Endothelial cell of umbilical vein (primary cell): ENCODE results near the gene MARVELD3. TPM values are rescaled to one million over a fixed set of nuclear protein-coding genes. Genes with fewer than 3 reads are reported as not detected.

Experiments
- BruUV-seq: library from RNA; stranded (reverse); fragments of 400-500 nt; replicated peaks from 2 replicates; lab custom pipeline; 2021; lab: Mats Ljungman, UMichigan
- CTCF ChIA-PET: fragments of 300-600, 350-600 bp; sonication (Branson Sonifier 250); formaldehyde crosslinking; loops from one replicate; lab custom pipeline; 2021; ENCODE audit warnings: antibody characterized with exemption, inconsistent platforms; lab: Charles Lee
- POLR2A ChIA-PET: fragments of 300-600, 350-600 bp; sonication (Branson Sonifier 250); formaldehyde crosslinking; loops from one replicate; lab custom pipeline; 2021; ENCODE audit warnings: antibody characterized with exemption, inconsistent platforms; lab: Charles Lee
- DNase-seq: peaks from one replicate; pipeline ENCODE4 v3.0.0-alpha.2; 2011; ENCODE audit warnings: low read depth, low spot score
- FAIRE-seq: peaks from 2 replicates; lab custom pipeline; 2011; peaks lifted over from hg19 to GRCh38; lab: Jason Lieb, UNC
- H2AFZ ChIP-seq: 2 replicates; pipeline ENCODE4 v1.6.0; 2012; ENCODE audit warnings: low read depth, low read length, control low read depth, inconsistent platforms
- H3K27ac ChIP-seq: 2 replicates; pipeline ENCODE4 v1.5.1; 2011; ENCODE audit warnings: low read depth, mild to moderate bottlenecking, control low read depth, low read length, moderate library complexity; ENCODE audit not compliant: insufficient read depth
- H3K27me3 ChIP-seq, 2 experiments: 2 replicates each; pipeline versions ENCODE4 v1.6.0 to v1.6.1; 2011; ENCODE audit warnings: low read length in 2 of 2, mixed read lengths in 1 of 2; ENCODE audit not compliant: control insufficient read depth in 2 of 2, insufficient read depth in 2 of 2
- H3K36me3 ChIP-seq, 2 experiments: 2 replicates in 1 of 2; 3 replicates in 1 of 2; pipeline ENCODE4 v1.5.1; 2011; ENCODE audit warnings: low read length in 2 of 2, mild to moderate bottlenecking in 1 of 2, moderate library complexity in 1 of 2; ENCODE audit not compliant: control insufficient read depth in 2 of 2, insufficient read depth in 2 of 2; ENCODE audit errors: extremely low read depth in 1 of 2
- H3K4me1 ChIP-seq: 3 replicates; pipeline ENCODE4 v1.5.1; 2011; ENCODE audit warnings: mild to moderate bottlenecking, low read length; ENCODE audit not compliant: control insufficient read depth, insufficient read depth; ENCODE audit errors: extremely low read depth
- H3K4me2 ChIP-seq: 2 replicates; pipeline ENCODE4 v1.6.1; 2011; ENCODE audit warnings: low read length, control low read depth, mixed read lengths; ENCODE audit not compliant: insufficient read depth
- H3K4me3 ChIP-seq, 3 experiments: fragments of 200-600 bp in 1 of 3; sonication (generic), shearing (Covaris generic) in 1 of 3; replicated peaks in 1 of 3; 2 replicates each; pipeline ENCODE4 v1.5.1; 2011 to 2016; ENCODE audit warnings: control low read depth in 3 of 3, low read length in 3 of 3, mild to moderate bottlenecking in 2 of 3, inconsistent platforms in 1 of 3, low read depth in 1 of 3, moderate library complexity in 1 of 3; ENCODE audit not compliant: insufficient read depth in 1 of 3
- H3K79me2 ChIP-seq: 2 replicates; pipeline ENCODE4 v1.6.0; 2012; ENCODE audit warnings: low read length, inconsistent platforms; ENCODE audit not compliant: control insufficient read depth, insufficient read depth
- H3K9ac ChIP-seq: replicated peaks from 2 replicates; pipeline ENCODE3; 2011; ENCODE audit warnings: low read length, control low read depth; ENCODE audit not compliant: insufficient read depth; ENCODE audit errors: extremely low read depth
- H3K9me1 ChIP-seq: replicated peaks from 3 replicates; pipeline ENCODE4 v1.6.0; 2011; ENCODE audit warnings: mild to moderate bottlenecking, low read length; ENCODE audit not compliant: control insufficient read depth, insufficient read depth; ENCODE audit errors: extremely low read depth
- H3K9me3 ChIP-seq: replicated peaks from 2 replicates; pipeline ENCODE4 v1.5.1; 2012; ENCODE audit warnings: low read length, inconsistent platforms; ENCODE audit not compliant: control insufficient read depth, insufficient read depth
- H4K20me1 ChIP-seq: replicated peaks from 2 replicates; pipeline ENCODE3; 2011; ENCODE audit warnings: mild to moderate bottlenecking, low read length; ENCODE audit not compliant: control insufficient read depth, insufficient read depth; ENCODE audit errors: extremely low read depth
- EZH2 ChIP-seq: IDR thresholded peaks from 2 replicates; pipeline ENCODE4 v1.6.1; 2012; ENCODE audit warnings: borderline replicate concordance, low read depth, mild to moderate bottlenecking, moderate library complexity, low read length, inconsistent platforms; ENCODE audit not compliant: severe bottlenecking
- FOS ChIP-seq: IDR thresholded peaks from 2 replicates; pipeline ENCODE4 v1.6.1; 2011; ENCODE audit warnings: mild to moderate bottlenecking, low read length, moderate library complexity, borderline replicate concordance; ENCODE audit not compliant: insufficient read depth
- GATA2 ChIP-seq: IDR thresholded peaks from 2 replicates; pipeline ENCODE4 v1.7.0; 2011; ENCODE audit warnings: low read depth, mild to moderate bottlenecking, moderate library complexity, mixed read lengths, low read length; ENCODE audit not compliant: insufficient read length, insufficient read depth
- JUN ChIP-seq: IDR thresholded peaks from 2 replicates; pipeline ENCODE4 v1.6.1; 2011; ENCODE audit warnings: borderline replicate concordance, low read depth; ENCODE audit not compliant: insufficient read length, insufficient read depth
- MYC ChIP-seq: IDR thresholded peaks from one replicate; pipeline ENCODE4 v1.6.1; 2011; ENCODE audit warnings: mild to moderate bottlenecking, low read depth, low read length
- POLR2A ChIP-seq: IDR thresholded peaks from 2 replicates; pipeline ENCODE4 v1.6.1; 2012; ENCODE audit warnings: low read depth, mild to moderate bottlenecking, control low read depth, low read length
- POLR2AphosphoS5 ChIP-seq: IDR thresholded peaks from 2 replicates; pipeline ENCODE4 v1.6.1; 2012; ENCODE audit warnings: low read depth, mild to moderate bottlenecking, control low read depth, low read length, moderate library complexity; ENCODE audit not compliant: insufficient read depth
- dilution Hi-C: fragments of 300-500 bp; cut with MboI; formaldehyde crosslinking; loops from one replicate; pipeline ENCODE4 v1.15.0; 2019; ENCODE audit warnings: low sequenced_read_pairs; ENCODE audit not compliant: extremely low pct_ligation_motif_present
- intact Hi-C: fragments of 100-400 bp; cut with micrococcal nuclease; formaldehyde crosslinking; loops from one replicate; pipeline ENCODE4 v1.10.0; 2022
- polyA plus RNA-seq, 4 experiments: library from polyadenylated mRNA; depleted of rRNA in 3 of 4; stranded (reverse) in 3 of 4; unstranded in 1 of 4; fragments of >200 nt; gene quantifications; 2 replicates each; pipeline versions ENCODE4 v1.2.1 to v1.2.3, GENCODE V29; 2011 to 2012; ENCODE audit warnings: missing spikeins in 1 of 4
- total RNA-seq: library from RNA; stranded (reverse); gene quantifications from 2 replicates; pipeline ENCODE4 v1.2.3, GENCODE V29; 2021
- TF ChIP-seq, protein P1 (sequence below), 2 donors: IDR thresholded peaks; 1 replicate in 1 of 2; 2 replicates in 1 of 2; pipeline ENCODE4 v1.5.1; 2011; ENCODE audit warnings: low read length in 2 of 2, mild to moderate bottlenecking in 2 of 2, moderate library complexity in 2 of 2, control low read depth in 1 of 2, inconsistent platforms in 1 of 2, low read depth in 1 of 2; ENCODE audit not compliant: insufficient read depth in 1 of 2; ENCODE audit errors: extremely low read depth in 1 of 2
- TF ChIP-seq, protein P2 (sequence below): IDR thresholded peaks from 2 replicates; pipeline ENCODE4 v1.6.1; 2011; ENCODE audit not compliant: insufficient read depth, insufficient read length

Gene MARVELD3
- total and polyA plus RNA-seq, 2 donors (not counting 3 experiments of a cell fraction or from before 2014, with no cell fraction given): not detected

DNA sequence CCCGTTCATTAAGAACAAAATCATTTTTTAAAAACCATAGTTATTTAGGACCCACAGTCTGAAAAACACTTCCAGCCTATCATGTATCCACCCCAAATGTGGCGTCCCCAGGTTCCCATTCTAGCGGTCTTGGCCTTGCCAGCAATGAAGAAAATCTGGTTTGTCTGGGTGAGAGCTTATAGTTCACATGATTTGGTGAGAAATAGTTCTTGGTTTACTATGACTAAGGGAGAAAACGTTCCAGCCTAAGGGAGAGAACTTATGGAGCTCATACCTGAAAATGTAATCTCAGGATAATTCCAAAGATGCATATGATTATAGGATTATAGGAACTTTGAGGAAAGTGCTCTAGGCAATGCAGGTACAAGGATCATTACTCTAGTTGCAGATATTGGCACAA is 4.8 kb downstream of the MARVELD3 start:
- intact Hi-C loops: no loop called here
- H3K79me2 ChIP-seq: no peaks in the 10 kb centered on the region

More for the DNA sequence above, 4.8 kb downstream of the MARVELD3 start:
- H3K27me3 ChIP-seq: peaks cover 7 to 15% of the 10 kb centered on the region in 2 experiments
- no peaks in the 10 kb centered on the region for H3K9me1 ChIP-seq
- POLR2A ChIA-PET: no interaction called here
- H3K27ac ChIP-seq: no peak overlapping the region
- H3K9ac ChIP-seq: no peak overlapping the region
- H3K4me2 ChIP-seq: no peak overlapping the region
- no peaks in the 10 kb centered on the region for H4K20me1 ChIP-seq
- dilution Hi-C loops: no loop called here
- no peak for TF ChIP-seq MYC
- no peak for TF ChIP-seq FOS
- no peak for TF ChIP-seq JUN
- no peak for TF ChIP-seq GATA2
- no peak for TF ChIP-seq POLR2AphosphoS5
- TF ChIP-seq, protein P1, sequence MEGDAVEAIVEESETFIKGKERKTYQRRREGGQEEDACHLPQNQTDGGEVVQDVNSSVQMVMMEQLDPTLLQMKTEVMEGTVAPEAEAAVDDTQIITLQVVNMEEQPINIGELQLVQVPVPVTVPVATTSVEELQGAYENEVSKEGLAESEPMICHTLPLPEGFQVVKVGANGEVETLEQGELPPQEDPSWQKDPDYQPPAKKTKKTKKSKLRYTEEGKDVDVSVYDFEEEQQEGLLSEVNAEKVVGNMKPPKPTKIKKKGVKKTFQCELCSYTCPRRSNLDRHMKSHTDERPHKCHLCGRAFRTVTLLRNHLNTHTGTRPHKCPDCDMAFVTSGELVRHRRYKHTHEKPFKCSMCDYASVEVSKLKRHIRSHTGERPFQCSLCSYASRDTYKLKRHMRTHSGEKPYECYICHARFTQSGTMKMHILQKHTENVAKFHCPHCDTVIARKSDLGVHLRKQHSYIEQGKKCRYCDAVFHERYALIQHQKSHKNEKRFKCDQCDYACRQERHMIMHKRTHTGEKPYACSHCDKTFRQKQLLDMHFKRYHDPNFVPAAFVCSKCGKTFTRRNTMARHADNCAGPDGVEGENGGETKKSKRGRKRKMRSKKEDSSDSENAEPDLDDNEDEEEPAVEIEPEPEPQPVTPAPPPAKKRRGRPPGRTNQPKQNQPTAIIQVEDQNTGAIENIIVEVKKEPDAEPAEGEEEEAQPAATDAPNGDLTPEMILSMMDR (IDR thresholded peaks at IDR 0.05; ENCODE audit: extremely low read depth in 1 of 2, insufficient read depth in 1 of 2, low read depth in 1 of 2, low read length in 2 of 2): no peak
- TF ChIP-seq POLR2A: no peak
- TF ChIP-seq, protein P2, sequence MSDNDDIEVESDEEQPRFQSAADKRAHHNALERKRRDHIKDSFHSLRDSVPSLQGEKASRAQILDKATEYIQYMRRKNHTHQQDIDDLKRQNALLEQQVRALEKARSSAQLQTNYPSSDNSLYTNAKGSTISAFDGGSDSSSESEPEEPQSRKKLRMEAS: no peak
- TF ChIP-seq EZH2: no peak
- no peak overlapping the region for H2AFZ ChIP-seq
- H3K36me3 ChIP-seq: no peaks in the 10 kb centered on the region
- H3K4me3 ChIP-seq: no peak overlapping the region
- no TSS peak for BruUV-seq
- no peaks in the 10 kb centered on the region for H3K9me3 ChIP-seq
- FAIRE-seq: no peak
- DNase-seq: no peak
- peaks cover 2% of the 10 kb centered on the region for H3K4me1 ChIP-seq
- CTCF ChIA-PET: interaction anchor here (1.0 to 1.5 kb wide), 2 partner anchors 10 to 20 kb away, joined by 4 read pairs; no protein-coding TSS in a partner anchor
